Activated CD8-positive, alpha-beta T cell treated with anti-CD3 and anti-CD28 coated beads for 36 hours (primary cell): ENCODE measurements around the gene CTAGE1. TPM values are rescaled to one million over a fixed set of nuclear protein-coding genes. Genes with fewer than 3 reads are reported as not detected.

Experiments
- ATAC-seq: fragments of 200-7000 bp; cut with Tn5 transposase; one replicate; pipeline ENCODE4 v1.10.0; 2021; ENCODE audit warnings: mild to moderate bottlenecking, moderate library complexity
- CTCF ChIA-PET: fragments of 350-600 bp; sonication (Branson Sonifier 250); formaldehyde crosslinking; loops from one replicate; lab custom pipeline; 2021; ENCODE audit warnings: antibody characterized with exemption; lab: Charles Lee
- POLR2A ChIA-PET: fragments of 350-600 bp; sonication (Branson Sonifier 250); formaldehyde crosslinking; loops from one replicate; lab custom pipeline; 2021; ENCODE audit warnings: antibody characterized with exemption; lab: Charles Lee
- DNase-seq: peaks from one replicate; pipeline ENCODE4 v3.0.0-alpha.2; 2020
- H3K27ac Mint-ChIP-seq: one replicate; pipeline ENCODE4 v1.8.0; 2021; ENCODE audit warnings: mild to moderate bottlenecking, mixed read lengths
- H3K27me3 Mint-ChIP-seq: one replicate; pipeline ENCODE4 v1.8.0; 2021; ENCODE audit warnings: mixed read lengths
- H3K36me3 Mint-ChIP-seq: one replicate; pipeline ENCODE4 v1.8.0; 2021; ENCODE audit warnings: low read depth, mixed read lengths
- H3K4me1 Mint-ChIP-seq: one replicate; pipeline ENCODE4 v1.8.0; 2021; ENCODE audit warnings: low read depth, mixed read lengths
- H3K4me3 Mint-ChIP-seq: one replicate; pipeline ENCODE4 v1.8.0; 2021; ENCODE audit warnings: mild to moderate bottlenecking, moderate library complexity, mixed read lengths
- H3K9me3 Mint-ChIP-seq: one replicate; pipeline ENCODE4 v1.8.0; 2021; ENCODE audit warnings: mixed read lengths
- intact Hi-C: fragments of 100-400 bp; cut with micrococcal nuclease; formaldehyde crosslinking; loops from one replicate; pipeline ENCODE4 v1.10.0; 2022
- total RNA-seq, 2 experiments: library from RNA; stranded (reverse); gene quantifications; one replicate each; pipeline ENCODE4 v1.2.3, GENCODE V29; 2021
- TF ChIP-seq, protein P1 (sequence below): fragments of 200-600 bp; IDR thresholded peaks from one replicate; pipeline ENCODE4 v1.8.0; 2022; ENCODE audit warnings: antibody characterized with exemption, mild to moderate bottlenecking

CTAGE1 gene
- total RNA-seq, 2 experiments from 2014 or later: not detected

- ChIA-PET CTCF (no interaction called here), POLR2A (no interaction called here)
- no peaks in the 10 kb centered on the region for H3K36me3 Mint-ChIP-seq
Observed at GRCh38 chr18:22459491-22459890, 41.8 kb upstream of the CTAGE1 start.

GRCh38 chr18:22457524-22457923, 39.8 kb upstream of the CTAGE1 start:
- ChIA-PET CTCF (no interaction called here), POLR2A (no interaction called here)
- H3K36me3 Mint-ChIP-seq: no peaks in the 10 kb centered on the region
- H3K4me3 Mint-ChIP-seq: no peak overlapping the region
- DNase-seq (no peak), ATAC-seq (no peak)
- H3K4me1 Mint-ChIP-seq: no peaks in the 10 kb centered on the region
- TF ChIP-seq, protein P1, sequence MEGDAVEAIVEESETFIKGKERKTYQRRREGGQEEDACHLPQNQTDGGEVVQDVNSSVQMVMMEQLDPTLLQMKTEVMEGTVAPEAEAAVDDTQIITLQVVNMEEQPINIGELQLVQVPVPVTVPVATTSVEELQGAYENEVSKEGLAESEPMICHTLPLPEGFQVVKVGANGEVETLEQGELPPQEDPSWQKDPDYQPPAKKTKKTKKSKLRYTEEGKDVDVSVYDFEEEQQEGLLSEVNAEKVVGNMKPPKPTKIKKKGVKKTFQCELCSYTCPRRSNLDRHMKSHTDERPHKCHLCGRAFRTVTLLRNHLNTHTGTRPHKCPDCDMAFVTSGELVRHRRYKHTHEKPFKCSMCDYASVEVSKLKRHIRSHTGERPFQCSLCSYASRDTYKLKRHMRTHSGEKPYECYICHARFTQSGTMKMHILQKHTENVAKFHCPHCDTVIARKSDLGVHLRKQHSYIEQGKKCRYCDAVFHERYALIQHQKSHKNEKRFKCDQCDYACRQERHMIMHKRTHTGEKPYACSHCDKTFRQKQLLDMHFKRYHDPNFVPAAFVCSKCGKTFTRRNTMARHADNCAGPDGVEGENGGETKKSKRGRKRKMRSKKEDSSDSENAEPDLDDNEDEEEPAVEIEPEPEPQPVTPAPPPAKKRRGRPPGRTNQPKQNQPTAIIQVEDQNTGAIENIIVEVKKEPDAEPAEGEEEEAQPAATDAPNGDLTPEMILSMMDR: no peak
- no peaks in the 10 kb centered on the region for H3K27me3 Mint-ChIP-seq
- intact Hi-C loops: no loop called here
- H3K9me3 Mint-ChIP-seq: no peaks in the 10 kb centered on the region
- H3K27ac Mint-ChIP-seq: no peak overlapping the region

More at GRCh38 chr18:22459491-22459890, 41.8 kb upstream of the CTAGE1 start:
- DNase-seq (no peak), ATAC-seq (no peak)
- peaks cover 3% of the 10 kb centered on the region for H3K27me3 Mint-ChIP-seq
- TF ChIP-seq, protein P1: no peak
- no peaks in the 10 kb centered on the region for H3K4me1 Mint-ChIP-seq
- H3K27ac Mint-ChIP-seq: no peak overlapping the region
- no peaks in the 10 kb centered on the region for H3K9me3 Mint-ChIP-seq
- intact Hi-C loops: no loop called here
- H3K4me3 Mint-ChIP-seq: no peak overlapping the region

DNA sequence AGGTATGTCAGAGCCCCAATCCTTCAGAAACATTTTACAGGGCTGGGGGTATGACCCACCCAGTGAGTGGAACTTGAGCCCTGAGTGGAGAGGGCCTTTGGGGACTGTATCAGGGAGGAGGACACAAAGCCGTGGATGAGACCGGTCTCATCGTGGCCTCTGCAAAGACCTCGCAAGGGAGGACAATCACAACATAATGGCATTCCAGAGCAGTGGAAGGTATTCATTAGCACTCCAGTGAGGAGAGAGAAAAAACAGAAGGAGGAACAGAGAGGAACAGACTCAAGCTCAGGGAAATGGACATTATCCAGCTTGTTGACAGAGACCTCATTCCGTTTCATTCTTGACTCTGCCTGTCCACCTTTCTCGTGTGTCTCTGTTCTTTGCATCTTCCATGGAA, 38.8 kb upstream of the CTAGE1 start:
- ATAC-seq: no peak
- Mint-ChIP-seq H3K4me3 (no peak overlapping the region), H3K27ac (no peak overlapping the region), H3K27me3 (no peaks in the 10 kb centered on the region), H3K4me1 (no peaks in the 10 kb centered on the region), H3K36me3 (no peaks in the 10 kb centered on the region), H3K9me3 (no peaks in the 10 kb centered on the region)
- CTCF ChIA-PET: no interaction called here
- intact Hi-C loops: no loop called here
- TF ChIP-seq, protein P1: no peak
- POLR2A ChIA-PET: no interaction called here
- DNase-seq: no peak

- Mint-ChIP-seq H3K9me3 (no peaks in the 10 kb centered on the region), H3K27me3 (no peaks in the 10 kb centered on the region), H3K36me3 (no peaks in the 10 kb centered on the region), H3K4me1 (no peaks in the 10 kb centered on the region), H3K4me3 (no peak overlapping the region), H3K27ac (no peak overlapping the region)
- ATAC-seq: no peak
- CTCF ChIA-PET: no interaction called here
- TF ChIP-seq, protein P1: no peak
- POLR2A ChIA-PET: no interaction called here
- intact Hi-C loops: no loop called here
- no peak for DNase-seq
Observed at GRCh38 chr18:22456116-22456480, 38.4 kb upstream of the CTAGE1 start.

DNA sequence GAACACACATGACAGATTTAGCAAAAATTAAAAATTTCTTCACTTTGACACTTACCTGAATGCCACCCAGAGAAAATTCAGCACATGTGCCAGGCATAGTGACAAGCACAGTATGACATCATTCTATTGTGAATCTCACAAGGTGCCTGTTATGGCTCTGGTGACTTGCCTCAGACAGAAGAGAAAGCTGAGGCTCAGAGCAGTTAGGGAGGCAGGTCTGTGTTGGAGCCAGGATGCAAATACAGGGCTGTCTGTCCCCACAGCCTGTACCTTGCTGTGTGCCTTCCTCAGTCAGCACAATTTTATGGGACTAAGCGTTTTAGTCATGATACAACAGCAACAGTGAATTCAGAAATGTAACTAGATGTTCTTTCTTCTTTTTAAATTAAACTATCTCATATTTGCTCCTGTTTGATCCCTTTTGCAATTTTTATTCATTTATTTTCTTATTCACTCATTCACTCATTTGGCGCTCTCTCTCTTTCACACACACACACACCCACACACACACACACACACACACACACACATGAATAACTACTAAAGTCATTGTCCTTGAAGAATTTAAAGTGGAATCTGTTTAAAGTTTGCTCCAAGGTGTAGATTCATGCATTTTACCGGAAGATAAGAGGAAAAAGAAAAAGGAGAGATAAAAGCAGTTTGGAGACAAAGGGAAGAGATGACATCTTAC, 37.9 kb upstream of the CTAGE1 start:
- no peaks in the 10 kb centered on the region for H3K27me3 Mint-ChIP-seq
- no peak overlapping the region for H3K4me3 Mint-ChIP-seq
- ATAC-seq: no peak

More for the DNA sequence above, 37.9 kb upstream of the CTAGE1 start:
- Mint-ChIP-seq H3K27ac (no peak overlapping the region), H3K36me3 (no peaks in the 10 kb centered on the region), H3K4me1 (no peaks in the 10 kb centered on the region), H3K9me3 (peaks cover 3% of the 10 kb centered on the region)
- ChIA-PET CTCF (no interaction called here), POLR2A (no interaction called here)
- intact Hi-C loops: no loop called here
- TF ChIP-seq, protein P1: no peak
- no peak for DNase-seq
